Measurements from ENCODE around the gene UCHL3.

UCHL3 gene

DNA sequence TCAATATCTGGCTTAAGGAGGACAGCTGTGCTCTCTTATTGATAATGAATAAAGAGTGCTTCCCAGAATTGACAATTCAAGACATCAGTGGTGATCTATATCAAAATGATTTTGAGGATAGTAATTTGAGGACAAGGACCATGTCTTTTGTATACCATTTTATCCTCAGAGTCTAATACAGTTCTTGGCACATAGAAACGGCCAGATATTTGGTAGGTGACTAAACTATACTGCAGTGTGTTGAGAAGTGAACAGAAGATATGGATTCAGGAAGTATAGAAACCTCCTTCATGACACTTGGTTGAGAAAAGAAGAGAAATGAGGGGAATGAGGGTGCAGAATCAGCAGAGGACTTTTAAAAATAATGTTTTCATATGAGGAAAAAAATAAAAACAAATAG lies 70.4 kb downstream of the UCHL3 start:
- no peak for DNase-seq (ENCODE audit: low read depth)
- TF ChIP-seq, protein P1, sequence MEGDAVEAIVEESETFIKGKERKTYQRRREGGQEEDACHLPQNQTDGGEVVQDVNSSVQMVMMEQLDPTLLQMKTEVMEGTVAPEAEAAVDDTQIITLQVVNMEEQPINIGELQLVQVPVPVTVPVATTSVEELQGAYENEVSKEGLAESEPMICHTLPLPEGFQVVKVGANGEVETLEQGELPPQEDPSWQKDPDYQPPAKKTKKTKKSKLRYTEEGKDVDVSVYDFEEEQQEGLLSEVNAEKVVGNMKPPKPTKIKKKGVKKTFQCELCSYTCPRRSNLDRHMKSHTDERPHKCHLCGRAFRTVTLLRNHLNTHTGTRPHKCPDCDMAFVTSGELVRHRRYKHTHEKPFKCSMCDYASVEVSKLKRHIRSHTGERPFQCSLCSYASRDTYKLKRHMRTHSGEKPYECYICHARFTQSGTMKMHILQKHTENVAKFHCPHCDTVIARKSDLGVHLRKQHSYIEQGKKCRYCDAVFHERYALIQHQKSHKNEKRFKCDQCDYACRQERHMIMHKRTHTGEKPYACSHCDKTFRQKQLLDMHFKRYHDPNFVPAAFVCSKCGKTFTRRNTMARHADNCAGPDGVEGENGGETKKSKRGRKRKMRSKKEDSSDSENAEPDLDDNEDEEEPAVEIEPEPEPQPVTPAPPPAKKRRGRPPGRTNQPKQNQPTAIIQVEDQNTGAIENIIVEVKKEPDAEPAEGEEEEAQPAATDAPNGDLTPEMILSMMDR (IDR thresholded peaks at IDR 0.05; ENCODE audit: insufficient read depth, low read depth, low read length, missing control alignments), result no peak

DNA sequence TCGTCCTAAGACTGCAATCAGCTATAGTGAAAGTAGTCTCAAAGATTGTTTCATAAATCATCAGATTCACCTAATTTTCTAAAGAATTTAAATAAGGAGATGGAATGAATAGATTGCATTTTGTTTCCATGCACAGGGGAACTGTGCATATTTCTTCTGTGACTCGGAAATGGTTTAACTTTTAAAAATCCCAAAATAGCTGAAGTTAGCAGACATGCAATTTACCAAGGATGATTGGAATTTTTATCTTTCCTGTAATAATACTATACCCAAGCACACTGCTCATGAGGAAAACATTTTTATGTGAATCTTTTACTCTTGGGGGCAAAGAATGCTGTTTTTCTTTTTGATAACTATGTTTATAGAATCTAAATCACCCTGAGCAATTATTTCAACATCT lies 71.6 kb downstream of the UCHL3 start:
- DNase-seq (ENCODE audit: low read depth), result no peak
- no peak overlapping the region for H3K4me3 ChIP-seq (ENCODE audit: low read length)
- TF ChIP-seq, protein P1 (IDR thresholded peaks at IDR 0.05; ENCODE audit: insufficient read depth, low read depth, low read length, missing control alignments), result no peak

More for the DNA sequence above, 70.4 kb downstream of the UCHL3 start:
- no peak overlapping the region for H3K4me3 ChIP-seq (ENCODE audit: low read length)

DNA sequence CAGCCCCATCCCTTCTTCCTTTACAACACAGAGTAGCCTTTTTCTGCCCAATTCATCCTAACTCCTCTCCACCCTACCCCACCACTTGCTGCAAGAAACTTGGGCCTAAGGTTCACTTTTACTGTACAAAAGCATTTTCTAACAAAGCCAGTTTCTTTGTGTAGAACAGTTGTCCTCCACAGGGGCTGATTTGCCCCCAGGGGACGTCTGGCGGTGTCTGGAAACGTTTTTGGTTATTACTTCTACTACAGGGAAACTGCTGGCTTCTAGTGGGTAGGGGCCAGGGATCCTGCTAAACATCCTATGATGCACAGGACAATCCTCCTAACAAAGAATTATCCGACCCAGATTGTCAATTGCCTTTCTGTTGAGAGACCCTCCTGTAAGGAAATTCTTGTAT lies 79.2 kb downstream of the UCHL3 start:
- no peak for DNase-seq (ENCODE audit: low read depth)
- H3K4me3 ChIP-seq (ENCODE audit: low read length), result no peak overlapping the region
- TF ChIP-seq, protein P1 (IDR thresholded peaks at IDR 0.05; ENCODE audit: insufficient read depth, low read depth, low read length, missing control alignments), result no peak

DNA sequence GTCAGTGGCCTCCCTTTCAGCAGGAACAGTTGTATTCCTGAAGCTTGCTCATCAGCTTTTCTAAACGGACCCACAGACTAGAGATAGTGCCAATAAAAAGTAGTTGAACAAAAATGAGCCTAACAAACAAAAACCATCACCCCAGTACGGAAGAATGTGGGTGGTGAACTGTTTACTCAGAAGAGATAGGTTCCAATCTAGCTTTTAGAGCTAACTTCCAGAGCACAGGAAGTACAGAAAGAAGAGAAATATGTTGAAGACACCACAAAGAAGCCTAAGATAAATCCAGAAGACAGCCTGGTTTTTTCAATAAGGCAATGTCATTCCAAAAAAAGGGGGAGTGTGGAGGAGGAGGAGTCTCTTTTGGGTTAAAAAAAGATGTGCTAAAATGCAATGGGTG lies 83.7 kb downstream of the UCHL3 start:
- TF ChIP-seq, protein P1 (IDR thresholded peaks at IDR 0.05; ENCODE audit: insufficient read depth, low read depth, low read length, missing control alignments), result no peak
- DNase-seq (ENCODE audit: low read depth), result no peak
- no peak overlapping the region for H3K4me3 ChIP-seq (ENCODE audit: low read length)

DNA sequence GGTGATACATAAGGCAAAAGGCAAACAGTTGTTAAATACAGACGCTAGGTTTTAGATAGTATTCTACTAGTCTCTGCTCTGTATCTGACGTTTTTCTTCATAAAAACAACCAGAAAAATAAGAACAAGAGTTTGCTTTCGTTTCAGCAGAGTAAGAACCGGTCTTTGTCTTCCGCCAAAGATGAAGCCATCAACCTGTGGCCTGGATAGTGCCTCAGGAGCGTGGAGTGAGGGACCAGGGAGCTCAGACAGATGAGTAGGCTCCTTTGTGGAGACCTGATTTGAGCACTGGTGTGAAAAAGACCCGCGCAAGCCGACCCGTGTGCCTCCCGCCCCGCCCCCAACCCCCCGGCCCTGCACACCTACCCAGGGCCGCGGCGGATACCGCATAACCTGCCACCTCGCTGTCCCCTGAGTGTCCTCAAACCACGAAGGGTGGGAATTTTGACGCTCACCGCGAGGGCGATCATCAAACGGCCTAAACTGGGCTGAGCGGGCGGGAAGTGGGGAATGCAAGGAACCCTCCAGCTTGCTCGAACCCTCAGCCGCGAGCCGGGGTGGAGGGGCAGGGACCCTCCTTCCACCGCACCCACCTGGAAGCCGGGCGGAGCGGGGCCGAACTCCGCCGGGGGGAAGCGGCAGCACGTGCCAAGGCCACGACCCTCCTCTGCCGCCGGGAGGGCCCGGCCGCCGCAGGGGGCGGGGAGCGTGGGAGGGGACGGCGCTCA lies 85.7 kb downstream of the UCHL3 start:
- TF ChIP-seq, protein P1 (IDR thresholded peaks at IDR 0.05; ENCODE audit: insufficient read depth, low read depth, low read length, missing control alignments), result no peak
- peak overlapping the region; percentile 12 for H3K4me3 ChIP-seq (ENCODE audit: low read length)
- DNase-seq (ENCODE audit: low read depth), result no peak

DNA sequence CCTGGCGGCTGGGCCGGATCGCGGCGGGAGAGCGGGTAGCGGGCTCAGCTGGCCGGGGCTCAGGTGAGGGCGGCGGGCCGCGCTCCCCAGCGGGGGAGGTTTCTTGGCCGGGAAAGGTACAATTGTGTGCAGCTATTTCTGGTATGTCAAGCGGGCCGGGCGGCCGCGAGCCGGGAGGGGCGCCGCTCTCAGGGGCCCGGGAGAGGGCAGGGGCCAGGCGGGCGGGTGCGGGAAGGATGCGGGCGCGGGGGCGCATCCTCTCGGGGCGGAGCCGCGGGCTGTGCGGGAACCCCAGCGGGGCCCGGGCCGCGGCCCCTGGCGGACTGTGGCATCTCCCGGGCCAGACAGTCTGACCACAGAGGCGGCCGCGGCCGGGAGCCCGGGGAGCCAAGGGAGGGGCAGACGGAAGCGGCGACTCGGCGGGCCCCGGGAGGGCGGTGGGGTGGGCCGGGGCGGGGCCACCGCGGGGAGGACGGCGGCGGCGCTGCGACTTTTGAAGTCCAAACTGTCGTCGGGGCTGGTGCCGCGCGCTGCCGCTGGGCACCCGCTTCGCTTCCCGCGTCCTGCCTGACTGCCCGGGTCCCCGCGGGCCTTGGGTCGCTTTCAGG lies 86.3 kb downstream of the UCHL3 start, which contains the start of gene LMO7:
Gene LMO7, plus strand, starts transcription at position 503 of the 608 bp plus-strand sequence. CDS start 328 bp downstream, outside the sequence.
- DNase-seq (ENCODE audit: low read depth), result peak; percentile 23

More for the DNA sequence above, 86.3 kb downstream of the UCHL3 start, which contains the start of gene LMO7:
- TF ChIP-seq, protein P1 (IDR thresholded peaks at IDR 0.05; ENCODE audit: insufficient read depth, low read depth, low read length, missing control alignments), result no peak
- H3K4me3 ChIP-seq (ENCODE audit: low read length), result peak within 1 kb of the TSS; percentile 60
